A549 (cell line): ENCODE data around the gene LRTM2. TPM values are rescaled to one million over a fixed set of nuclear protein-coding genes. Genes with fewer than 3 reads are reported as not detected.

Source experiments
- ATAC-seq, 2 experiments: fragments of 200-7000 bp in 1 of 2; fragments of >200 bp in 1 of 2; cut with Nextera tagmentation in 1 of 2; cut with Tn5 transposase in 1 of 2; 3 replicates each; pipeline versions ENCODE4 v1.8.0 to v1.9.1; 2018 to 2020; ENCODE audit warnings: mild to moderate bottlenecking in 1 of 2, moderate library complexity in 1 of 2
- CTCF ChIA-PET: fragments of 300-600 bp; sonication (Branson Sonifier 250); formaldehyde crosslinking; extraction: SDS; loops from one replicate; lab custom pipeline; 2021; ENCODE audit warnings: antibody characterized with exemption, inconsistent platforms; lab: Yijun Ruan, JAX
- POLR2A ChIA-PET: fragments of 350-600 bp; formaldehyde crosslinking; extraction: SDS; loops from one replicate; lab custom pipeline; 2021; ENCODE audit warnings: antibody characterized with exemption, inconsistent platforms; lab: Yijun Ruan, JAX
- DNase-seq, 2 experiments: peaks; one replicate each; pipeline versions ENCODE4 v3.0.0 to v3.0.0-alpha.2; 2011 to 2016; ENCODE audit warnings: low read depth in 1 of 2, low spot score in 1 of 2
- FAIRE-seq: peaks from 2 replicates; lab custom pipeline; 2011; peaks lifted over from hg19 to GRCh38; lab: Jason Lieb, UNC
- H3K27ac ChIP-seq, 2 experiments: fragments of >200 bp; sonication (Bioruptor Twin); formaldehyde crosslinking; 3 replicates each; pipeline ENCODE4 v1.5.1; 2016 to 2017
- H3K4me1 ChIP-seq: fragments of >200 bp; sonication (Bioruptor Twin); formaldehyde crosslinking; 3 replicates; pipeline ENCODE4 v1.6.1; 2016
- H3K4me2 ChIP-seq: fragments of >200 bp; sonication (Bioruptor Twin); formaldehyde crosslinking; 3 replicates; pipeline ENCODE4 v1.6.1; 2016
- H3K4me3 ChIP-seq: fragments of >200 bp; sonication (Bioruptor Twin); formaldehyde crosslinking; 3 replicates; pipeline ENCODE4 v1.5.1; 2016
- H3K9me3 ChIP-seq: fragments of >200 bp; sonication (Bioruptor Twin); formaldehyde crosslinking; 3 replicates; pipeline ENCODE4 v1.6.1; 2016
- BHLHE40 ChIP-seq: IDR thresholded peaks from 2 replicates; pipeline ENCODE4 v1.6.1; 2012; ENCODE audit warnings: low read depth, low read length, inconsistent platforms
- CEBPB ChIP-seq, 2 experiments: fragments of >200 bp in 1 of 2; sonication (Bioruptor Twin) in 1 of 2; formaldehyde crosslinking in 1 of 2; IDR thresholded peaks; 2 replicates each; pipeline ENCODE4 v1.6.1; 2012 to 2016
- CHD2 ChIP-seq: fragments of 150-350 bp; IDR thresholded peaks from 2 replicates; pipeline ENCODE4 v1.6.1; 2014; ENCODE audit warnings: low read length; ENCODE audit not compliant: partially characterized antibody
- CHD4 ChIP-seq: fragments of 200-600 bp; sonication (generic); IDR thresholded peaks from 2 replicates; pipeline ENCODE4 v1.6.1; 2016; ENCODE audit warnings: antibody characterized with exemption, mild to moderate bottlenecking, borderline replicate concordance
- FOSL2 ChIP-seq, 2 experiments: fragments of 450-650 bp in 1 of 2; fragments of >200 bp in 1 of 2; sonication (Bioruptor Twin) in 1 of 2; formaldehyde crosslinking; IDR thresholded peaks; 2 replicates each; pipeline versions ENCODE4 v1.5.0 to v1.6.1; 2016 to 2020; ENCODE audit warnings: mild to moderate bottlenecking in 1 of 2, moderate library complexity in 1 of 2
- HDAC2 ChIP-seq: fragments of 200-600 bp; sonication (generic); IDR thresholded peaks from 2 replicates; pipeline ENCODE4 v1.6.1; 2016
- HOXA7 ChIP-seq: fragments of 250-450 bp; sonication (Bioruptor Pico); IDR thresholded peaks from 2 replicates; pipeline ENCODE4 v1.5.0; 2020; ENCODE audit warnings: mild to moderate bottlenecking, moderate library complexity
- HOXB13 ChIP-seq: fragments of 250-450 bp; sonication (Bioruptor Pico); IDR thresholded peaks from 2 replicates; pipeline ENCODE4 v1.5.0; 2020; ENCODE audit warnings: low read depth, mild to moderate bottlenecking, moderate library complexity
- KDM1A ChIP-seq: fragments of 200-600 bp; sonication (generic); IDR thresholded peaks from 2 replicates; pipeline ENCODE4 v1.6.1; 2016; ENCODE audit warnings: low read depth, mild to moderate bottlenecking
- MAZ ChIP-seq: fragments of 150-350 bp; IDR thresholded peaks from 2 replicates; pipeline ENCODE4 v1.6.1; 2014; ENCODE audit warnings: antibody characterized with exemption, low read depth, low read length, borderline replicate concordance
- NPAS2 ChIP-seq: fragments of 250-450 bp; sonication (Bioruptor Pico); IDR thresholded peaks from 2 replicates; pipeline ENCODE4 v1.8.0; 2022; ENCODE audit warnings: mild to moderate bottlenecking, moderate library complexity, borderline replicate concordance
- PHF8 ChIP-seq: fragments of 200-600 bp; sonication (generic); IDR thresholded peaks from 2 replicates; pipeline ENCODE4 v1.6.1; 2016; ENCODE audit warnings: low read depth, mild to moderate bottlenecking, antibody characterized with exemption, moderate library complexity, borderline replicate concordance
- RCOR1 ChIP-seq: fragments of 150-350 bp; IDR thresholded peaks from 2 replicates; pipeline ENCODE4 v1.6.1; 2014; ENCODE audit warnings: antibody characterized with exemption, low read length, low read depth
- SREBF2 ChIP-seq: fragments of 450-650 bp; IDR thresholded peaks from 2 replicates; pipeline ENCODE4 v1.6.1; 2014; ENCODE audit warnings: mild to moderate bottlenecking, moderate library complexity
- WGBS: methylation state at CpG from one replicate; pipeline ENCODE4 v1.1.6; 2017; ENCODE audit errors: missing lambda C conversion rate; 5-methylcytosine and 5-hydroxymethylcytosine counted together
- polyA plus RNA-seq, 4 experiments: library from polyadenylated mRNA; depleted of rRNA in 3 of 4; stranded (reverse); fragments of >200 nt; fragmentation: RNase III in 1 of 4; extraction: RNeasy Plus Mini Kit Qiagen cat#74134 plus additional on column Dnase treatment in 1 of 4; gene quantifications; 2 replicates in 3 of 4; 3 replicates in 1 of 4; pipeline ENCODE4 v1.2.3, GENCODE V29; 2011 to 2017
- TF ChIP-seq, protein P1 (sequence below): IDR thresholded peaks from 2 replicates; pipeline ENCODE4 v1.6.1; 2012
- TF ChIP-seq, protein P2 (sequence below): IDR thresholded peaks from 2 replicates; pipeline ENCODE4 v1.6.1; 2012; ENCODE audit warnings: low read depth, borderline replicate concordance
- TF ChIP-seq, protein P3 (sequence below): fragments of 250-450 bp; sonication (Bioruptor Pico); IDR thresholded peaks from 2 replicates; pipeline ENCODE4 v1.5.0; 2020; ENCODE audit warnings: low read depth, mild to moderate bottlenecking, moderate library complexity

The LRTM2 gene
- polyA plus RNA-seq, 2 of the 4 experiments (the other 2 are of a cell fraction), result not detected

DNA sequence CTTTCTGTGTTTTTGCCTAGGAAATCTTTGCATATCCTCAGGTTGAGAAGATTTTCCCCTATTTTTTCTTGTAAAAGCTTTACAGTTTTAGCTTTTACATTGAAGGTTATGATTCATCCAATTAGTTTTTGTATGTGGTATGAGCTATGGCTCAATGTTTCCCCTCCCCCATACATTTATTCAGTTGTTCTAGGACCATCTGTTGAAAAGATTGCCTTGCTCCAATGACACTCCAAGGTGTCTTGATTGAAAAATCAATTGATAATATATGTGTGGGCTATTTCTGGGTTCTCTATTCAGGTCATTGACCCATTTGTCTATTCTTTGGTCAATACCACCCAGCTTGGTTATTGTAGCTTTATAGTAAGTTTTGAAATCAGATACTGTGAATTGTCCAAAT is 42.6 kb downstream of the LRTM2 start:
- no peak for TF ChIP-seq SREBF2
- no peak for TF ChIP-seq FOSL2 (IDR thresholded peaks at IDR 0.05)
- no peak for TF ChIP-seq FOSL2 (CRISPR knock-in tag; IDR thresholded peaks at IDR 0.05)
- TF ChIP-seq, all 56 proteins: peak for 0
- ATAC-seq (no peak), FAIRE-seq (no peak), DNase-seq (no peak)
- Histone ChIP-seq H3K4me3 (no peak overlapping the region), H3K9me3 (no peaks in the 10 kb centered on the region), H3K27ac (no peak overlapping the region), H3K4me1 (no peaks in the 10 kb centered on the region), H3K4me2 (no peak overlapping the region)
- ChIA-PET POLR2A (no interaction called here), CTCF (interaction anchor here (0.6 kb wide), 1 partner anchor 158 kb away, joined by 3 read pairs; no protein-coding TSS in a partner anchor)

DNA sequence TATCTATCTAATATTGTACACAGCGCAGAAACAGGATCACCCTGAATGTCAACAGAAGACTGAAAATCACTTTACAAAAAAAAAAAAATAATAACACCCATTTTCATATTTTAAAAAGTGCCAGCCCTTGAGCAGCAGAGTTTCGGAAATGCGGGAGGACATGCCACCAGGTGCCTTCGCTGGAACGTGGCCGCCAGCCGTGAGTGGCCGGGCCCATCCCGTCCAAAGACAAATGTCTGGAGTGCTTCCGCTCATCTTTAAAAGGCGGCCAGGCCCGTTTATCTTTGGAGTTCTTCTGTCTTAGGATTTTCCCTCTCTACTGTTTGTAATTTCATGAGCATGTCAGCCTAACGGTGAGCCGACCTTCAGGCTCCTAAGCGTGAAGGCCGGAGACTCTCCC is 43.5 kb downstream of the LRTM2 start:
- POLR2A ChIA-PET, result no interaction called here
- DNase-seq (no peak), ATAC-seq (no peak), FAIRE-seq (no peak)
- 70% methylated on average over 16 of the region's 16 CpGs for WGBS
- Histone ChIP-seq H3K27ac (no peak overlapping the region), H3K9me3 (no peaks in the 10 kb centered on the region), H3K4me3 (no peak overlapping the region), H3K4me1 (no peaks in the 10 kb centered on the region), H3K4me2 (no peak overlapping the region)
- TF ChIP-seq, protein P1, sequence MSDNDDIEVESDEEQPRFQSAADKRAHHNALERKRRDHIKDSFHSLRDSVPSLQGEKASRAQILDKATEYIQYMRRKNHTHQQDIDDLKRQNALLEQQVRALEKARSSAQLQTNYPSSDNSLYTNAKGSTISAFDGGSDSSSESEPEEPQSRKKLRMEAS, result no peak
- CTCF ChIA-PET, result no interaction called here

DNA sequence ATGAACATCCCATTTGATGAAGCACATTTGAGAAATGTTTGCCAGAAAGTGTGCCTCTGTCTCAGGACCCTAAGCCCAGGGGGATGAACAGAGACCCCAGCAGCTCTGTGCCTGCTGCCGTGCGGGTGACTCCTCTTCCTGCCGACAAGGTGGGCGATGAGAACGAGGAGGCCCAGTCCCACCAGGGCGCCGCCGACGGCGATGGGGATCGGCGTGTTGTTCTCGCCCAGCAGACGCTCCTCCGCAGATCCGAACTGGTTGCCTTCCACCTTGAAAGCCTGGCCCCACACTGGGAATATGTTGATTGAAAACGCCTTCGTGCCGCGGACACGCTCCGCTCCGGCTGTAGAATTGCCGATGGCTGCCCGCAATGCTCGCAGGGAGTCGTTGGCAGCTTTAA is 44.1 kb downstream of the LRTM2 start:
- ChIA-PET POLR2A (no interaction called here), CTCF (interaction anchor here (1.0 kb wide), 1 partner anchor 11 kb away, joined by 3 read pairs; no protein-coding TSS in a partner anchor)
- Histone ChIP-seq H3K4me3 (no peak overlapping the region), H3K27ac (no peak overlapping the region), H3K4me2 (no peak overlapping the region), H3K9me3 (0 out of 3 replicates have a peak, but pooled peaks cover 4% of the 10 kb centered on the region), H3K4me1 (no peaks in the 10 kb centered on the region)
- 86% methylated on average over 27 of the region's 27 CpGs for WGBS
- FAIRE-seq, result no peak
- ATAC-seq, result no peak
- TF ChIP-seq HOXA7 (CRISPR knock-in tag) (no peak), BHLHE40 (no peak), KDM1A (no peak), PHF8 (no peak)
- no peak for DNase-seq

DNA sequence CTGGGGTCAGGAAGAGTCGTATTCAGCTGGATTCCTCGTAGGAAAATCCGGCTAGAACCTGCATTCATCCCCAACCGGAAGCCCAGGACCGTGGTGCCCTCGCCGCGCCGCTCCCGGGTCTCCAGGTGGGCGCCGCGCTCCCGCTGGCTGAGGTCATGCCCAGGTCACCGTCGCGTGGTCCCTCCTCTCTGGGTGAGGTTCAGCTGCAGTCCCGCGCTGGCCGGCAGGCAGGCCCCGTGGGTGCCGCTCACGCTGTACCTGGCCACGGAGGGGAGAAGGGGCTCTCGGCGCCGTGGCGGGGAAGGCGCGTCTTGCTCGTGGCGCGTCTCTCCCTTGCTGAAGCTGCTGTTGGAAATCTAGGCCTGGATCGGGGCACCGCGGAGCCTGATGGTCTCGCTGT is 44.5 kb downstream of the LRTM2 start:
- TF ChIP-seq HOXB13 (CRISPR knock-in tag), result no peak
- no peak for TF ChIP-seq RCOR1
- no peak for TF ChIP-seq HDAC2
- TF ChIP-seq, protein P2, sequence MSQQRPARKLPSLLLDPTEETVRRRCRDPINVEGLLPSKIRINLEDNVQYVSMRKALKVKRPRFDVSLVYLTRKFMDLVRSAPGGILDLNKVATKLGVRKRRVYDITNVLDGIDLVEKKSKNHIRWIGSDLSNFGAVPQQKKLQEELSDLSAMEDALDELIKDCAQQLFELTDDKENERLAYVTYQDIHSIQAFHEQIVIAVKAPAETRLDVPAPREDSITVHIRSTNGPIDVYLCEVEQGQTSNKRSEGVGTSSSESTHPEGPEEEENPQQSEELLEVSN, result no peak
- TF ChIP-seq, protein P1, result no peak
- no peak for TF ChIP-seq CEBPB (IDR thresholded peaks at IDR 0.05)
- TF ChIP-seq CHD2, result no peak
- TF ChIP-seq NPAS2, result no peak
- TF ChIP-seq MAZ, result no peak
- TF ChIP-seq, protein P3, sequence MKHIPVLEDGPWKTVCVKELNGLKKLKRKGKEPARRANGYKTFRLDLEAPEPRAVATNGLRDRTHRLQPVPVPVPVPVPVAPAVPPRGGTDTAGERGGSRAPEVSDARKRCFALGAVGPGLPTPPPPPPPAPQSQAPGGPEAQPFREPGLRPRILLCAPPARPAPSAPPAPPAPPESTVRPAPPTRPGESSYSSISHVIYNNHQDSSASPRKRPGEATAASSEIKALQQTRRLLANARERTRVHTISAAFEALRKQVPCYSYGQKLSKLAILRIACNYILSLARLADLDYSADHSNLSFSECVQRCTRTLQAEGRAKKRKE (CRISPR knock-in tag), result no peak
- TF ChIP-seq CHD4, result no peak
- H3K4me2 ChIP-seq, result no peak overlapping the region
- peaks cover 7% of the 10 kb centered on the region; the same call in 1 of the 3 replicates for H3K9me3 ChIP-seq
- H3K4me1 ChIP-seq, result no peaks in the 10 kb centered on the region
- ChIA-PET POLR2A (no interaction called here), CTCF (interaction anchor here (1.0 kb wide), 1 partner anchor 10 kb away, joined by 3 read pairs; no protein-coding TSS in a partner anchor)
- no peak overlapping the region for H3K27ac ChIP-seq
- DNase-seq (no peak), FAIRE-seq (no peak), ATAC-seq (no peak)
- no peak overlapping the region for H3K4me3 ChIP-seq
- 80% methylated on average over 34 of the region's 37 CpGs for WGBS
